PC-3 (cell line): ENCODE data around the gene NYAP1. TPM values are rescaled to one million over a fixed set of nuclear protein-coding genes. Genes with fewer than 3 reads are reported as not detected.
"Not testable (repeated sequence)": the region's sequence is repeated elsewhere in the genome, so short reads cannot be mapped to it uniquely, and the experiment has no call there.

Experiments used
- ATAC-seq: fragments of 200-7000 bp; cut with Tn5 transposase; 2 replicates; pipeline ENCODE4 v1.9.1; 2020; ENCODE audit warnings: mild to moderate bottlenecking, moderate library complexity
- BruUV-seq: library from RNA; stranded (reverse); fragments of 400-500 nt; replicated peaks from 2 replicates; lab custom pipeline; 2021; lab: Mats Ljungman, UMichigan
- CTCF ChIA-PET: fragments of 300-600 bp; sonication (Branson Sonifier 250); formaldehyde crosslinking; loops from one replicate; lab custom pipeline; 2022; ENCODE audit warnings: antibody characterized with exemption; lab: Charles Lee
- POLR2A ChIA-PET: fragments of 300-600 bp; sonication (Branson Sonifier 250); formaldehyde crosslinking; loops from one replicate; lab custom pipeline; 2022; ENCODE audit warnings: antibody characterized with exemption; ENCODE audit not compliant: unreplicated experiment; lab: Charles Lee
- DNase-seq: peaks from one replicate; pipeline ENCODE4 v3.0.0-alpha.2; 2015
- H2AFZ ChIP-seq: fragments of 300-600 bp; sonication (generic); 2 replicates; pipeline ENCODE4 v1.6.0; 2016; ENCODE audit warnings: antibody characterized with exemption, low read length
- H3F3A ChIP-seq: fragments of 300-600 bp; sonication (generic); one replicate; pipeline ENCODE4 v1.6.0; 2017; ENCODE audit warnings: antibody characterized with exemption, low read length, control low read depth, mild to moderate bottlenecking; ENCODE audit not compliant: unreplicated experiment
- H3K27ac ChIP-seq: fragments of 300-600 bp; sonication (generic); 2 replicates; pipeline ENCODE4 v1.5.1; 2016; ENCODE audit warnings: mild to moderate bottlenecking, low read length
- H3K27me3 ChIP-seq: fragments of 300-600 bp; sonication (generic); 2 replicates; pipeline ENCODE4 v1.6.1; 2016; ENCODE audit warnings: low read length, mixed read lengths
- H3K36me3 ChIP-seq: fragments of 300-600 bp; sonication (generic); 2 replicates; pipeline ENCODE4 v1.6.1; 2016; ENCODE audit warnings: low read depth, mixed run types, low read length, mixed read lengths
- H3K4me1 ChIP-seq: fragments of 300-600 bp; sonication (generic); 2 replicates; pipeline ENCODE4 v1.5.1; 2016; ENCODE audit warnings: low read length; ENCODE audit not compliant: insufficient read depth
- H3K4me2 ChIP-seq: fragments of 300-600 bp; sonication (generic); 2 replicates; pipeline ENCODE4 v1.6.0; 2016; ENCODE audit warnings: low read length
- H3K4me3 ChIP-seq: fragments of 300-600 bp; sonication (generic); 2 replicates; pipeline ENCODE4 v1.5.1; 2016; ENCODE audit warnings: mild to moderate bottlenecking, low read length, mixed read lengths
- H3K79me2 ChIP-seq: fragments of 300-600 bp; sonication (generic); 2 replicates; pipeline ENCODE4 v1.6.1; 2017; ENCODE audit warnings: low read length, mixed read lengths
- H3K9ac ChIP-seq: fragments of 300-600 bp; sonication (generic); 2 replicates; pipeline ENCODE4 v1.6.0; 2016; ENCODE audit warnings: mild to moderate bottlenecking, low read length
- H3K9me2 ChIP-seq: fragments of 300-600 bp; sonication (generic); replicated peaks from 2 replicates; pipeline ENCODE4 v1.6.1; 2016; ENCODE audit warnings: mixed run types, low read length, mixed read lengths
- H3K9me3 ChIP-seq: fragments of 300-600 bp; sonication (generic); 2 replicates; pipeline ENCODE4 v1.6.1; 2016; ENCODE audit warnings: low read length, mixed read lengths
- H4K20me1 ChIP-seq: fragments of 300-600 bp; sonication (generic); 2 replicates; pipeline ENCODE4 v1.6.1; 2016; ENCODE audit warnings: low read length, mixed read lengths
- EZH2 ChIP-seq: fragments of 300-600 bp; sonication (generic); IDR thresholded peaks from one replicate; pipeline ENCODE4 v1.6.1; 2017; ENCODE audit warnings: antibody characterized with exemption, mild to moderate bottlenecking, low read length; ENCODE audit not compliant: unreplicated experiment
- EZH2phosphoT487 ChIP-seq: fragments of 300-600 bp; sonication (generic); IDR thresholded peaks from 2 replicates; pipeline ENCODE4 v1.6.1; 2018; ENCODE audit warnings: mild to moderate bottlenecking, antibody characterized with exemption, low read length, borderline replicate concordance
- intact Hi-C: fragments of 100-400 bp; cut with micrococcal nuclease; formaldehyde crosslinking; loops from 2 replicates; pipeline ENCODE4 v1.9.0; 2023
- total RNA-seq: library from RNA; depleted of rRNA; stranded (reverse); fragments of >200 nt; gene quantifications from 2 replicates; pipeline ENCODE4 v1.2.3, GENCODE V29; 2014
- TF ChIP-seq, protein P1 (sequence below): fragments of 300-600 bp; sonication (generic); conservative IDR thresholded peaks from 2 replicates; pipeline ENCODE4 v1.5.1; 2017; ENCODE audit warnings: antibody characterized with exemption, low read depth, mild to moderate bottlenecking, low read length

The NYAP1 gene
- total RNA-seq, 1 experiment from 2014 or later = 1.9 TPM

DNA sequence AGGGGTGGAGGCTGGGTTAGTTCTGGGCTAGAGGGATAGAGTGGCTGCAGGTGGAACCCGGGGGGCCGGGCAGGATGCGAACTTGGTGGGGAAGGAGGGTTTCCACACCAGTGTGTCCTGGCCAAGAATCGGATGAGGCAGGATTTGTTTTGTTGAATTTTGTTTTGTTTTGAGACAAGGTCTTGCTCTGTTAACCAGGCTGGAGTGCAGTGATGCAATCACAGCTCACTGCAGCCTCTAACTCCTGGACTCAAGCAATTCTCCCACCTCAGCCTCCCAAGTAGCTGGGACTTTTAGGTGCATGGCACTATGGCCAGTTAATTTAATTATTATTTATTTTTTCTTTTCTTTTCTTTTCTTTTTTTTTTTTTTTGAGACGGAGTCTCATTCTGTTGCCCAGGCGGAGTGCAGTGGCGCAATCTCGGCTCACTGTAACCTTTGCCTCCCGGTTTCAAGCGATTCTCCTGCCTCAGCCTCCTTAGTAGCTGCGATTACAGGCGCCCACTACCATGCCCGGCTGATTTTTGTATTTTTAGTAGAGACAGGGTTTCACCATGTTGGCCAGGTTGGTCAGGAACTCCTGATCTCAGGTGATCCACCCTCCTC, 34.4 kb upstream of the NYAP1 start:
- Histone ChIP-seq H3K9me3 (no peaks in the 10 kb centered on the region), H3K27ac (no peak overlapping the region), H3K4me2 (no peak overlapping the region), H2AFZ (no peak overlapping the region), H3K9me2 (no peaks in the 10 kb centered on the region), H3K4me1 (no peaks in the 10 kb centered on the region), H3K79me2 (no peaks in the 10 kb centered on the region), H3K9ac (no peak overlapping the region), H4K20me1 (no peaks in the 10 kb centered on the region), H3K27me3 (no peaks in the 10 kb centered on the region), H3K4me3 (no peak overlapping the region), H3F3A (no peaks in the 10 kb centered on the region), H3K36me3 (no peaks in the 10 kb centered on the region)
- intact Hi-C loops = no loop called here
- BruUV-seq = no TSS peak
- ATAC-seq (no peak), DNase-seq (no peak)
- CTCF ChIA-PET = no interaction called here
- TF ChIP-seq EZH2 = no peak
- TF ChIP-seq, protein P1, sequence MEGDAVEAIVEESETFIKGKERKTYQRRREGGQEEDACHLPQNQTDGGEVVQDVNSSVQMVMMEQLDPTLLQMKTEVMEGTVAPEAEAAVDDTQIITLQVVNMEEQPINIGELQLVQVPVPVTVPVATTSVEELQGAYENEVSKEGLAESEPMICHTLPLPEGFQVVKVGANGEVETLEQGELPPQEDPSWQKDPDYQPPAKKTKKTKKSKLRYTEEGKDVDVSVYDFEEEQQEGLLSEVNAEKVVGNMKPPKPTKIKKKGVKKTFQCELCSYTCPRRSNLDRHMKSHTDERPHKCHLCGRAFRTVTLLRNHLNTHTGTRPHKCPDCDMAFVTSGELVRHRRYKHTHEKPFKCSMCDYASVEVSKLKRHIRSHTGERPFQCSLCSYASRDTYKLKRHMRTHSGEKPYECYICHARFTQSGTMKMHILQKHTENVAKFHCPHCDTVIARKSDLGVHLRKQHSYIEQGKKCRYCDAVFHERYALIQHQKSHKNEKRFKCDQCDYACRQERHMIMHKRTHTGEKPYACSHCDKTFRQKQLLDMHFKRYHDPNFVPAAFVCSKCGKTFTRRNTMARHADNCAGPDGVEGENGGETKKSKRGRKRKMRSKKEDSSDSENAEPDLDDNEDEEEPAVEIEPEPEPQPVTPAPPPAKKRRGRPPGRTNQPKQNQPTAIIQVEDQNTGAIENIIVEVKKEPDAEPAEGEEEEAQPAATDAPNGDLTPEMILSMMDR = no peak
- POLR2A ChIA-PET = no interaction called here

DNA sequence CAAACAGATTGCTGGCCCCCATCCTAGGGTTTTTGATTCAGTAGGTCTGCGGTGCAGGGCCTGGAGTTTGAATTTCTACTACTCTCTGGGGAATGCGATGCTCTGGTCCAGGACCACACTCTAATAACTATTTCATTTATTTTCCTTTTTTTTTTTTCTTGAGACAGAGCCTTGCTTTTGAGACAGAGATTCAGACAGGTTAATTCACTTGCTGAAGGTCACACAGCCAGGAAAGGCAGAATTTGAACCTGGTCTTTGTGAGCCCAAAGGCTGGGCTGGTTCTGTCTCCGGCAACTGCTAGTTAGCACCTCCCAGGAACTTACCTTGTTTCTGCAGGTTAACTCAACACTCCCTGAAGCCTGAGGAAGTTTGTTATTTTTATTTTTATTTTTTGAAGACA, 31.2 kb upstream of the NYAP1 start:
- Histone ChIP-seq H4K20me1 (no peaks in the 10 kb centered on the region), H3K4me1 (no peaks in the 10 kb centered on the region), H3K9me3 (no peaks in the 10 kb centered on the region), H2AFZ (no peak overlapping the region), H3K36me3 (no peaks in the 10 kb centered on the region), H3K79me2 (no peaks in the 10 kb centered on the region), H3K9me2 (no peaks in the 10 kb centered on the region), H3K4me2 (no peak overlapping the region), H3K4me3 (no peak overlapping the region), H3K9ac (no peak overlapping the region), H3F3A (no peaks in the 10 kb centered on the region), H3K27me3 (no peaks in the 10 kb centered on the region), H3K27ac (no peak overlapping the region)
- ChIA-PET POLR2A (no interaction called here), CTCF (no interaction called here)
- BruUV-seq = no TSS peak
- intact Hi-C loops = no loop called here
- DNase-seq = no peak
- TF ChIP-seq EZH2phosphoT487 = no peak
- TF ChIP-seq, protein P1 = no peak
- TF ChIP-seq EZH2 = no peak
- no peak for ATAC-seq

DNA sequence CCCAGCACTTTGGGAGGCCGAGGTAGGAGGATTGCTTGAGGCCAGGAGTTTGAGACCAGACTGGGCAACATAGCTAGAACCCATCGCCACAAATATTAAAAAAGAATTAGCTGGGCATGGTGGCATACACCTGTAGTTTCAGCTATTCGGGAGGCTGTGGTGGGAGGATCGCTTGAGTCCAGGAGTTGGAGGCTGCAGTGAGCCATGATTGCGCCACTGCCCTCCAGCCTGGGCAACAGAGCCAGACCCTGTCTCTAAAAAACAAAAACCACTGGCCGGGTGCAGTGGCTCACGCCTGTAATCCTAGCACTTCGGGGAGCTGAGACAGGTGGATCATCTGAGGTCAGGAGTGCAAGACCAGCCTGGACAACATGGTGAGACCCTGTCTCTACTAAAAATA, 29.9 kb upstream of the NYAP1 start:
- H3K9me2 ChIP-seq, POLR2A ChIA-PET, H4K20me1 ChIP-seq, H3K4me1 ChIP-seq, H3K79me2 ChIP-seq, H3K27ac ChIP-seq, H3K4me3 ChIP-seq, H3K9me3 ChIP-seq, H2AFZ ChIP-seq, H3F3A ChIP-seq, intact Hi-C loops, DNase-seq, BruUV-seq, CTCF ChIA-PET, H3K9ac ChIP-seq, H3K27me3 ChIP-seq, ATAC-seq, H3K4me2 ChIP-seq, H3K36me3 ChIP-seq: not testable (repeated sequence)
